MM.1S (cell line): ENCODE results near the gene ARHGAP8.
"Not testable (repeated sequence)": the region's sequence is repeated elsewhere in the genome, so short reads cannot be mapped to it uniquely, and the experiment has no call there.

Source experiments
- DNase-seq: peaks from one replicate; pipeline ENCODE4 v3.0.0-alpha.2; 2015
- H2AFZ ChIP-seq: fragments of 300-600 bp; sonication (generic); 2 replicates; pipeline ENCODE4 v1.6.0; 2016; ENCODE audit warnings: antibody characterized with exemption, low read length
- H3F3A ChIP-seq: fragments of 300-600 bp; sonication (generic); 2 replicates; pipeline ENCODE4 v1.6.1; 2016; ENCODE audit warnings: mild to moderate bottlenecking, antibody characterized with exemption, low read length, moderate library complexity, mixed read lengths; ENCODE audit not compliant: insufficient read depth
- H3K27ac ChIP-seq: fragments of 300-600 bp; sonication (generic); 2 replicates; pipeline ENCODE4 v1.5.1; 2016; ENCODE audit warnings: mild to moderate bottlenecking, low read length
- H3K27me3 ChIP-seq: fragments of 300-600 bp; sonication (generic); replicated peaks from 2 replicates; pipeline ENCODE4 v1.6.0; 2016; ENCODE audit warnings: low read length; ENCODE audit not compliant: insufficient read depth
- H3K36me3 ChIP-seq: fragments of 300-600 bp; sonication (generic); replicated peaks from 2 replicates; pipeline ENCODE4 v1.6.1; 2016; ENCODE audit warnings: mild to moderate bottlenecking, low read length, mixed read lengths; ENCODE audit not compliant: insufficient read depth
- H3K4me1 ChIP-seq: fragments of 300-600 bp; sonication (generic); 2 replicates; pipeline ENCODE4 v1.6.1; 2016; ENCODE audit warnings: low read length, mixed read lengths
- H3K4me2 ChIP-seq: fragments of 300-600 bp; sonication (generic); 2 replicates; pipeline ENCODE4 v1.6.0; 2016; ENCODE audit warnings: low read depth, low read length
- H3K4me3 ChIP-seq: fragments of 300-600 bp; sonication (generic); 2 replicates; pipeline ENCODE4 v1.5.1; 2016; ENCODE audit warnings: low read length, mixed read lengths
- H3K79me2 ChIP-seq: fragments of 300-600 bp; sonication (generic); 2 replicates; pipeline ENCODE4 v1.6.1; 2016; ENCODE audit warnings: mixed run types, low read length, mixed read lengths
- H3K9ac ChIP-seq: fragments of 300-600 bp; sonication (generic); 2 replicates; pipeline ENCODE4 v1.6.1; 2016; ENCODE audit warnings: low read length, mixed read lengths
- H3K9me2 ChIP-seq: fragments of 300-600 bp; sonication (generic); replicated peaks from 2 replicates; pipeline ENCODE4 v1.6.1; 2016; ENCODE audit warnings: mild to moderate bottlenecking, low read length, mixed read lengths; ENCODE audit not compliant: insufficient read depth
- H3K9me3 ChIP-seq: fragments of 300-600 bp; sonication (generic); replicated peaks from 2 replicates; pipeline ENCODE4 v1.6.1; 2016; ENCODE audit warnings: mild to moderate bottlenecking, low read length, mixed read lengths; ENCODE audit not compliant: insufficient read depth
- H4K20me1 ChIP-seq: fragments of 300-600 bp; sonication (generic); 2 replicates; pipeline ENCODE4 v1.6.1; 2016; ENCODE audit warnings: mild to moderate bottlenecking, low read length, moderate library complexity, mixed read lengths; ENCODE audit not compliant: insufficient read depth
- EZH2 ChIP-seq: fragments of 300-600 bp; sonication (generic); optimal IDR thresholded peaks from 2 replicates; pipeline ENCODE3; 2017; ENCODE audit warnings: low read depth, mild to moderate bottlenecking, antibody characterized with exemption, low read length, mixed read lengths
- EZH2phosphoT487 ChIP-seq: fragments of 300-600 bp; sonication (generic); IDR thresholded peaks from 2 replicates; pipeline ENCODE4 v1.6.1; 2018; ENCODE audit warnings: antibody characterized with exemption, low read length
- TF ChIP-seq, protein P1 (sequence below): fragments of 300-600 bp; sonication (generic); IDR thresholded peaks from 2 replicates; pipeline ENCODE4 v1.5.1; 2016; ENCODE audit warnings: antibody characterized with exemption, low read length, mixed read lengths

Gene ARHGAP8

GRCh38 chr22:44745853-44746789 lies 6.3 kb upstream of the ARHGAP8 start:
- no peak overlapping the region for H3K4me3 ChIP-seq
- no peaks in the 10 kb centered on the region for H3K79me2 ChIP-seq
- no peaks in the 10 kb centered on the region for H4K20me1 ChIP-seq
- no peak for TF ChIP-seq EZH2
- TF ChIP-seq, protein P1, sequence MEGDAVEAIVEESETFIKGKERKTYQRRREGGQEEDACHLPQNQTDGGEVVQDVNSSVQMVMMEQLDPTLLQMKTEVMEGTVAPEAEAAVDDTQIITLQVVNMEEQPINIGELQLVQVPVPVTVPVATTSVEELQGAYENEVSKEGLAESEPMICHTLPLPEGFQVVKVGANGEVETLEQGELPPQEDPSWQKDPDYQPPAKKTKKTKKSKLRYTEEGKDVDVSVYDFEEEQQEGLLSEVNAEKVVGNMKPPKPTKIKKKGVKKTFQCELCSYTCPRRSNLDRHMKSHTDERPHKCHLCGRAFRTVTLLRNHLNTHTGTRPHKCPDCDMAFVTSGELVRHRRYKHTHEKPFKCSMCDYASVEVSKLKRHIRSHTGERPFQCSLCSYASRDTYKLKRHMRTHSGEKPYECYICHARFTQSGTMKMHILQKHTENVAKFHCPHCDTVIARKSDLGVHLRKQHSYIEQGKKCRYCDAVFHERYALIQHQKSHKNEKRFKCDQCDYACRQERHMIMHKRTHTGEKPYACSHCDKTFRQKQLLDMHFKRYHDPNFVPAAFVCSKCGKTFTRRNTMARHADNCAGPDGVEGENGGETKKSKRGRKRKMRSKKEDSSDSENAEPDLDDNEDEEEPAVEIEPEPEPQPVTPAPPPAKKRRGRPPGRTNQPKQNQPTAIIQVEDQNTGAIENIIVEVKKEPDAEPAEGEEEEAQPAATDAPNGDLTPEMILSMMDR, result no peak
- TF ChIP-seq EZH2phosphoT487, result no peak
- H3K4me2 ChIP-seq, result no peak overlapping the region
- H3K9me2 ChIP-seq, result no peaks in the 10 kb centered on the region
- H3K27me3 ChIP-seq, result peaks cover 78% of the 10 kb centered on the region
- H3K4me1 ChIP-seq, result no peaks in the 10 kb centered on the region
- no peaks in the 10 kb centered on the region for H3F3A ChIP-seq
- H3K36me3 ChIP-seq, result no peaks in the 10 kb centered on the region
- no peaks in the 10 kb centered on the region for H3K9me3 ChIP-seq
- DNase-seq, result no peak
- H3K27ac ChIP-seq, result no peak overlapping the region
- H3K9ac ChIP-seq, result no peak overlapping the region
- no peak overlapping the region for H2AFZ ChIP-seq

GRCh38 chr22:44747784-44748127 lies 4.6 kb upstream of the ARHGAP8 start:
- not testable (repeated sequence) for H3K4me1 ChIP-seq, H4K20me1 ChIP-seq, H3K9ac ChIP-seq, H3K9me3 ChIP-seq, H2AFZ ChIP-seq, H3K79me2 ChIP-seq, H3K4me2 ChIP-seq, H3K27ac ChIP-seq, DNase-seq, H3F3A ChIP-seq, H3K36me3 ChIP-seq, H3K9me2 ChIP-seq, H3K4me3 ChIP-seq
- H3K27me3 ChIP-seq, result peaks cover 76% of the 10 kb centered on the region

DNA sequence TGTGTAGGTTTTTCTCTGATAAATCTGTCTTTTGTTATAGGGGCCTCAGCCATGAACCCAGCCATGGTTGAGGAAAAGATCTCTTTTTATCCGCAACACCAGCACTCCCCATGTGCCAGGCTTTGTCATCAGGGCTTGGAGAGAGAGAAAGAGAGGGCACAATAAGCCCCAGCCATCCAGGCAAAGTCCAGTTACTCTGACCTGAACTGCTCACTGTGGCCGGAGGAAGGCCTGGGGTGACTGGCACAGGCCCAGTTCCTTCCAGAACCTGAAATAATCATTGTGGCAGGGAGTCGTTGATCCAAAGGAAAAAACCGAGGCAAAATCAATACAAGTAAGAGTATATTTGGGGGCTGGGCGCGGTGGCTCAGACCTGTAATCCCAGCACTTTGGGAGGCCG lies 3.9 kb upstream of the ARHGAP8 start:
- Histone ChIP-seq H3K27ac (no peak overlapping the region), H3K9ac (no peak overlapping the region), H3K4me1 (no peaks in the 10 kb centered on the region), H3K9me2 (no peaks in the 10 kb centered on the region), H3K27me3 (peaks cover 73% of the 10 kb centered on the region), H4K20me1 (no peaks in the 10 kb centered on the region), H2AFZ (no peak overlapping the region), H3F3A (no peaks in the 10 kb centered on the region), H3K79me2 (no peaks in the 10 kb centered on the region), H3K4me3 (no peak overlapping the region), H3K9me3 (no peaks in the 10 kb centered on the region), H3K4me2 (no peak overlapping the region), H3K36me3 (no peaks in the 10 kb centered on the region)
- DNase-seq, result no peak
- no peak for TF ChIP-seq EZH2phosphoT487
- TF ChIP-seq, protein P1, result no peak
- TF ChIP-seq EZH2, result no peak

DNA sequence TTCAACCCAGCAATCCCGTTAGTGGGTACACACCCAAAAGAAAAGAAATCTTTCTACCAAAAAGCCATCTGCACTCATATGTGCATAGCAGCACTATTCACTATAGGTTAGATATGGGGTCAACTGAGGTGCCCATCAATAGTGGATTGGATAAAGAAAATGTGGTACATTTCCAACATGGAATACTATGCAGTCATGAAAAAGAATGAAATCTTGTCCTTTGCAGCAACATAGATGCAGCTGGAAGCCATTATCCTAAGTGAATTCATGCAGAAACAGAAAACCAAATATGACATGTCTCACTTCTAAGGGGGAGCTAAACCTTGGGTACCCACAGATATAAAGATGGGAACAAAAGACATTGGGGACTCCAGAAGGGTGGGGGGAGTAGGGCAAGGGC lies 1.9 kb upstream of the ARHGAP8 start:
- no peaks in the 10 kb centered on the region for H3F3A ChIP-seq
- peaks cover 82% of the 10 kb centered on the region for H3K27me3 ChIP-seq
- no peak for TF ChIP-seq EZH2
- TF ChIP-seq EZH2phosphoT487, result no peak
- TF ChIP-seq, protein P1, result no peak
- H2AFZ ChIP-seq, result no peak overlapping the region
- no peak overlapping the region for H3K27ac ChIP-seq
- no peak overlapping the region for H3K9ac ChIP-seq
- H3K9me2 ChIP-seq, result no peaks in the 10 kb centered on the region
- H3K4me3 ChIP-seq, result no peak overlapping the region
- no peak for DNase-seq
- H4K20me1 ChIP-seq, result no peaks in the 10 kb centered on the region
- no peaks in the 10 kb centered on the region for H3K36me3 ChIP-seq
- no peak overlapping the region for H3K4me2 ChIP-seq
- H3K79me2 ChIP-seq, result no peaks in the 10 kb centered on the region
- no peaks in the 10 kb centered on the region for H3K9me3 ChIP-seq
- no peaks in the 10 kb centered on the region for H3K4me1 ChIP-seq
